COLO829 (cell line): ENCODE measurements around the gene SYCE3.

Source experiments
- DNase-seq: peaks from one replicate; pipeline ENCODE4 v3.0.0; 2012; ENCODE audit warnings: low spot score

SYCE3 gene

DNA sequence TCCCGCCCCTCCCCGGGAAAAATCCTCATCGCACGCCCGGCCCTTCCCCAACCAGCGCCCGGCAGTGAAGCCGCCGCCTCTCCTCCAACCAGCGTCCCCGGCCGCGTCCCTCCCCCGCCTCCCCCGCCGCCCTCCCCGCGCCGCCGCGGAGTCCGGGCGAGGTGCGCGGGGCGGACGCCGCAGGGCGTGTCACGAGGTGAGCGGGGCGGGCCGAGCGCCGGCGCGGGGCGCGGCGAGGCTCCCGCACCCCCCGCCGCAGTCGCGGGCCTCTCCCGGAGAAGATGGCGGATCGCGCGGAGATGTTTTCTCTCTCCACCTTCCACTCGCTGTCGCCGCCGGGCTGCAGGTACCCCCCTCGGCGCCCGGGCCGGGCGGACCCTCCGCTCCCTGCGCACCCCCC is 37.8 kb upstream of the SYCE3 start, which contains the start of gene MAPK8IP2:
Gene MAPK8IP2 (plus strand): TSS at position 256 of the 400 bp plus-strand sequence. CDS start 26 bp downstream, at position 282.
- DNase-seq, result no peak

DNA sequence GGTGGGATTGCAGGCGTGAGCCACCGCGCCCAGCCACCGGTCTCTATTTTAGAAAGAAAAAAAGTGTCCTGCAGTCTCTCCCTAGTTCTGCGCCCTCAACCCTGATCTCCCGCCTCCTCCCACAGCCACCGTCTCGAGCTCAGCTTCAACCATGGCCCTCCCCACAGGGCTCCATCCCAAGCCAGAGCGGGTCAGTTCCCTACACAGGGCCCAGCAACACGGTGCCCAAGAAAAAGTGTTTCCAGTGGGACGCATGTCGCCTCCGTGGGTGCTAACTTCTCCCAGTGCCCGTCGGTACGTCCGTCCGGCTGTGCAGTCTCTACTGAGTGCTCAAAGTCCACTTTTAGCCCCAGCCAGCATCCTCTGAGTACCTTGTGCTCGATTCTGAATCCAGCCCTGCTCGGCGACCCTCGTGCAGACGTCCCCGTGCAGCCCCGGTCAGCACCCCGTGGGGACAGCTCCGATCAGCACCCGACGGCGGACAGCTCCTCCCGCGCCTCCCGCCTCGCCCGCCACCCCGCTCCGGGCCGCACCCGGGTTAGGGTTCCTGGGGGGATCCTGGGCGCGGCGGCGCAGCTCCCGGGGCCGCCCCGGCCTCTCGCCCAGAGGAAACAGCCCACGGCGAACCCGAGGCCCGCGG is 37.2 kb upstream of the SYCE3 start:
- DNase-seq, result peak; percentile 79

DNA sequence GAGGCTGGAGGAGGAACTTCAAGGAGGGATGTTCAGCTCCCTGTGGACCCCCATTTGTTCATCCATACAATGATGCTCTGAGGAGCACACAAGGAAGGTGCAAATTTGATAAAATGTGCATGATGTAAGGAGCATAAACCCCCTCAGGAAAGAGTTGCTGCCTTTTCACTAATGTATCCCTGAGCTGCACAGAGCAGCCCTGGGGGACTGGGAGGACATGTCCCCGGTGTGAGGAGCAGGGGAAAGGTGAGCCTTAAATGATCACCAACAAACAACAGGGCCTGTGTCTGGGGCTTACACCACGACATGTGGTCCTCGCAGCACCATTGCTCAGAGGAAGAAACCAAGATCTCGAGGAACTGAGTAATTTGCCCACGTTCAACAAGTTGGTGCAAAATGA is 34.4 kb upstream of the SYCE3 start:
- no peak for DNase-seq

DNA sequence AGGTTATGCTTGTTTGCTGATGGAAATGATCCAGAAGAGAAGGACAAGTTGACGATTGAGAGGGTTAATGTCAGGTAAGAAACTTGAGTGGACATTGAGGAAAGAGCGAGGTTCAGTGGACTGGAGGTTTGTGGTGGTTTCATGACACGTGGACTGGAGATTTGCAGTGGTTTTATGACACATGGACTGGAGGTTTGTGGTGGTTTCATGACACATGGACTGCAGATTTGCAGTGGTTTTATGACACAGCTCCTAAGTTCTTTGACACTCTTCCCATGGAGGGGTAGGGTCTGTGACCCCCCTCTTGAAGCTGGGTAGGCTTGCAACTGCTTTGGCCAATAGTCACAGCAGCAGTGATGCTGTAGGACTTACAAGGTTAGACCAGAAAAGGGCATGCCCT is 32.5 kb upstream of the SYCE3 start:
- DNase-seq, result no peak

DNA sequence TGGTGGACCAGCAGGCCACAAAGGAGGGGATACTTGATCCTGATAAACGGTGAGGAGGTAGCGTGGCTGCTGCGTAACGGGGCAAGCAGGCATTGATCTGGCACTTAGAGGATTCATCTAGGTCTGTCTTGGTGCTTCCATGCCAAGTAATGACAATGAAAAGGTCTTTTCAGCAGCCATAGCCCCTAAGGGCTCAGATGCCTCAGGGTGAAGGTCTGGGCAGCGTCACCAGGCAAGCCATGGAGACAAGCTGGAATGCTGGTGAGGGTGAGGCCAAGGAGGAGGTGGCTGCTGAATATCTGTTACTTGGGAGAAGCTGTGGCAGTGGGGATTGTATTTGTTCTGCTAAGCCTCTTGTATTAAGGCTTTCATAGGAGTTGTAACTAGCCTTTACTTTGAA is 24.7 kb upstream of the SYCE3 start:
- no peak for DNase-seq

DNA sequence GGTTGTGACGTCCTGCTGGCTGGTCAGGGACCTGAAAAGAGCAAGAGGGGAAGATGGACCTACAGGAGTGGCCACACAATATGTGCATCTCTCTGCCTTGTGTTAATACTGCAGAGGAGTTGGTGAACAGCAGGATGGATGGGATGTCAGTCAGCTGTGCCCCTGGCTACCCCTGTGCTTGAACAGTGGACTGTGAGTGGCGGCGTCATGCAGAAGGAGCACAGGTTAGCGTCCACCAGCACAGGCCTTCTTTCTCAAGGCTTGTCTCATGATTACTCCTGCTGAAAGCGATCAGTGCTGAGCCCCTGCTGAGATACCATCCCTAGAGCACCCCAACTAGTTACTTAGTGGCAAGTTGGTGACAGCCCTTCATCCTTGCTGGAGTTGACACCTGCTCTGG is 23.7 kb upstream of the SYCE3 start:
- DNase-seq, result no peak

DNA sequence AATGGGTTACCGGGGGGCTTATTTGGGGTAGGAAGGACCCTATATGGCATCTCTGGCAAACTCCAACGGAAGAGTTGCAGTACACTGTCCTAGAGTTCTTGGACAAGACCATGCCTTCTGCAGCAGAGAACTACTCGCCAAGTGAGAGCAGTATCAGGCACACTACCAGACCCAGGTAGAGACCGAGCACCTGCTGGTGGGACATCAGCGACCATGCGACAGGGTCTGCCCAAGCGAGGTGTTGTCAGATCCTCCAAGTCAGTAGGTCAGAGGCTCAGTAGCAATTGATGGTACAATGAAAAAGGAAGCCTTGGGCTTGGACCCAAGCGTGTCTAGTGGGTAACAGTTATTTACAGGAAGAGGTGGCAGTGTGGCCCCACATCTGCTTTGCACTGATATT is 23.1 kb upstream of the SYCE3 start:
- DNase-seq, result no peak

DNA sequence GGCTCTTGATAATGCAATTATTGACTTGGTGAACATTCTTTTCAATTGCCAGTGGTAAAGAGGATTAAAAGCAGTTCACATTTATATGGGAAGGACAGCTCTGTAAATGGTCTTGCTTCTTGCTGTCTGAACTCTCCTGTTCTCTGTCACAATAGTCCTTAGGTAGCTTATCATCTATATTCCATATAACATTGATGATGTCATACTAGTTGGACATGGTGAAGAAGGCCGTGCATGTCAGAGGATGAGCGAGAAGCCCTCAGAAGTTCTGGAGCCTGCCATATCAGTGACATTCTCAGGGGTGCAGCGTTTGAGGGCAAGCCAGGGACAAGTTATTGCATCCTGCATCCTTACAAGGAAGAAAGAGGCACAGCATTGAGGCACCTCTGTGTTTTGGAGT is 22.5 kb upstream of the SYCE3 start:
- DNase-seq, result no peak

DNA sequence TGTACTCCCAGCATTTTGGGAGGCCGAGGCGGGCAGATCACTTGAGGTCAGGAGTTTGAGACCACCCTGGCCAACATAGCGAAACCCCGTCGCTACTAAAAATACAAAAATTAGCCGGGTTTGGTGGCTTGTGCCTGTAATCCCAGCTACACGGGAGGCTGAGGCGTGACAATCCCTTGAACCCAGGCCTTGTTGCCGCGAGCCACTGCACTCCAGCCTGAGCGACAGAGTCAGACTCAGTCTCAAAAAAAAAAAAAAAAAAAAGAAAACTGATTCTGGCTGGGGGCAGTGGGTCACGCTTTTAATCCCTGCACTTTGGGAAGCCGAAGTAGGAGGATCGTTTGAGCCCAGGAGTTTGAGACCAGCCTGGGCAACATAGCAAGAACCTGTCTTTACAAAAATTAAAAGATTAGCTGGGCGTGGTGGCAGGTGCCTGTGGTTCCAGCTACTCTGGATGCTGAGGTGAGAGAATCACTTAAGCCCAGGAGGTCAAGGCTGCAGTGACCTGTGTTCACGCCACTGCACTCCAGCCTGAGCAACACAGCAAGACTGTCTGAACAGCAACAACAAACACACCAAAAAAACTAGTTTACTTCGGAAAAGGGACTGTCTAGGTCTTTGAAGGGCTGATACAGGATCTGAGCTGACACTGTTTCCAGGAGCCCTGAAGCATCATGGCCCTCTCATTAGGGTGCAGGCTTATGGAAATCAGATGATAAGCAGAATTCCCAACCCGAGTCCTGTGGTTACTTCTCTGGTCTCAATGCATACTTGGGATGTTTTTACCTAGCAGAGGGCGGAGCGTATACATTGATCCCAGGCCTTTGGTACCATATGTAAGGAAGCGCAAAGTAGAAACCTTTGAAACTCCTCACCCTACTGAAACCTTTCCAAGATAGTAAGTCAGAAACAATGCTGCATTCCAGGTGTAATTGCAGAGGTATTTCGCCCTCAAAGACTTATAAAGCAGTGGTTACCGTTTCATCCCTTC is 21.7 kb upstream of the SYCE3 start:
- no peak for DNase-seq

DNA sequence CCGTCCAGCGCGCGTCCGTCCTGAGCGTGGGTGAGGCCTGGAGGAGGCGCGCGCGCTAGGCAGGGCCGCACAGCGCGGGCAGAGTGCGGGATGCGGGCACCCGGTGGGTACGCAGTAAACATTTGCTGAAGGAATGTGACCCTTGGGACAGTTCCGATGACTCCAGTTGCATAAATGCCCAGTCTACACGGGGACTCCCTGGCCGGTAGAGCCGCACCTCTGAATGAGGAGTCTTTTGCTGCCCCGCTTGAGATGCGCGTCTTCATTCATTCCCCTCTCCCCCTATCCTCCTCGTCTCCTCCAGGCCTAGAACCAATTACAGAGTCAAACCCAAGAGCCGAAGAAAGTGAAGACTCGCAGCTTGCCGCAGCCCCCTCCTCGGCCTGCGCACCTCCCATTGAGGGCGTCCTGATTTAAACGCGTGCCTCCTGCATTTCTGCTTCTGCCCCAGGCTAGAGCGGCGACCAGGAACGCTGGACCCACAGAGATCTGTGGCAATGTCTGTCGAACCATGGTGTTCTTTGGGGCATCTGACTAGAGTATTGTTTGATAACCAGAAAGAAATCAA is 20.7 kb upstream of the SYCE3 start:
- DNase-seq, result no peak

DNA sequence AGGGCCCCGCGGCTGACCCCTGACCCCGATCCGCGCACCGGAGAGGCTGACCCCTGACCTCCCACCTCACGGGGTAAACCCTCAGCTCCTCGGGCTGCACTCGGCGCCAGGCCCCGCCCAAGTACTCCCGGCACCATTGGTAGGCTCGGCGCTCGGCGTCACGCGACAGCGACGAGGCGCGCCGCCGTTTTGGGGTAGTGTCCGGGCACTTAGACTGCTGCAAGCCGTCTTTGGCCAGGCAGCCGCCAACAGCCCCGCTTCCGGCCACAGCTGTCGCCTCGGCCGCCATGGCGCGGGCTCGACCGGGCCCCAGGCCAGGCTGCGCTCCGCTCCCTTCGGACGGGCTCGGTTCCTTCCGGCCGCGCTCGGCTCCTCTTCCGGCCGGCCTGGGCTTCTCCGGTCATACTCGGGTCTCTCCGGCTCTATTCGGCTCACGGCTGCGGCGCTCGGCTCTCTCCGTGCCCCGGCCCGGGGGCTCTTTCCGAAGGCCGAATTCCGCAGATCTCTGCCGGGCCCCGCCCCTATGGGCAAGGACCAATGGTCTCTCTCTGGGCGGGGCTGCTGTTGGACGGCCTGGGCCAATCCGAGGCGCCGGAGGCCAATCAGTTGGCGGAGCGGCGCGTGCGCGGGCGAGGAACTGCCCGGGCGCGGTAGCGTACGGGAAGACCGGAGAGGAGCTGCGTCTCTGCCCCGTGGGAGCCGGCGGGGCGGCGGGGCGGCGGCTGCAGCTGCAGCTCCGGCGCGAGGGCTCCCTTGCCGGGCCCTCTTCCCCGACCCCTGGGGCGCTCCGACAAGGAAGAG is 20.0 kb upstream of the SYCE3 start, which contains the start of gene CHKB:
Gene CHKB (minus strand): TSS at position 357 of the 801 bp plus-strand sequence. CDS start 68 bp downstream, at position 289.
- peak; percentile 99 for DNase-seq

DNA sequence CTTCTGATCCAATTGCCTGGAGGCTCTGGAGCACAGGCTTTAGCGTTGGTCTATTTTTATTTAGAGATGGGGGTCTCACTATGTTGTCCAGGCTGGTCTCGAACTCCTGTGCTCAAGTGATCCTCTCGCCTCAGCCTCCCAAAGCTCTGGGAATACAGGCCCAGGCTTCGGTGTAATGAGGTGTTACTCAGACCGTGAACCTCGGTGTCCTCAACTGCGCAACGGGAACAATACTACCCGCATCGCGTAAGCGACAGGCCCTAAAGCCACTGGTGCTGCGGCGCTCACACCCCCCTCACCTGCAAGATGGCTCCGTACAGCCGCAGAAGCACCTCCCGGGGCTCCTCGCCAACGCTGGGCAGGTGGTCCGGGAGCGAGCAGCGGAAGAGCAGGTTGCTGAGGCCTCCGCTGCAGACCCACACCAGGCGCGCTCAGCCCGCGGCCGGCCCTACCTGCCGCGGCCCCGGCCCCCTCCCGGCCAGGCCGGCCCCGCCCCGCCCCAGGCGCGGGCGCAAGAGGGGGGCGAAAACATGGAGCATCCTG is 19.3 kb upstream of the SYCE3 start:
- no peak for DNase-seq

DNA sequence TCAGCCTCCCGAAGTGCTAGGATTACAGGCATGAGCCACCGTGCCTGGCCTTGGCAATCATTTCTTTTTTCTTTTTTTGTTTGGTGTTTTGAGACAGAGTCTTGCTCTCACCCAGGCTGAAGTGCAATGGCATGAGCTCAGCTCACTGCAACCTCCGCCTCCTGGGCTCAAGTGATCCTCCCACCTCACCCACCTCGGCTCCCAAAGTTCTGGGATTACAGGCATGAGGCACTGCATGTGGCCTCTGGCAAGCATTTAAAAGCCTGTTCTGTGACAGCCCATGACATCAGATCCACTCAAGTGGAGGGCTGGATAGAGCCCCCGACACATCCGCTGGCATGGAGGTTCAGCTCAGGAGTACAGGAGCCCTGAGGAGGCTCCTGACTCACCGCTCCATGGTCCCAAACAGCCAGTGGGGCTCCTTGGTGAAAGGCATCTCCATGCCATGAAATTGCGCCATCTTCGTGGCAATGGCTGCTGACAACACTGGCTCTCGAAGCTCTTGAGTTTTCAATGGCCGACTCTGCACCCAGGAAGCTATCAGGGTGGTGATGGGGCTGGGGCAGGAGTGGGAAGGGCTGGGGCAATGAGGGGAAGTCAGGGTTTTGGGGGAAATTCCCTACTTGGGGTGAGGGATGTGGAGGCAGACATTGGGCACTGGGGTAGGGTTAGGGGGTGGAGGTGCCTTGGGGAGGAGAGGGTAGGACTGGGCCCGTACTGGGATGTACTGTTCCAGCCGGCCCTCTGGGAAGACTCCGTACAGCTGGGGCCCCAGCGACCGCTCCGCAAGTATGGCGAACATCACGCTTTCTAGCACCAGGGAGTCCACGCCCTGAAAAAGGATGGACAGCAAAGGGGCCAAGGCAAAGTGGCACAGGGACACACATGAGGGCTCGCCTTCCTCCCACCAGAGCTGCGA is 18.6 kb upstream of the SYCE3 start:
- no peak for DNase-seq

DNA sequence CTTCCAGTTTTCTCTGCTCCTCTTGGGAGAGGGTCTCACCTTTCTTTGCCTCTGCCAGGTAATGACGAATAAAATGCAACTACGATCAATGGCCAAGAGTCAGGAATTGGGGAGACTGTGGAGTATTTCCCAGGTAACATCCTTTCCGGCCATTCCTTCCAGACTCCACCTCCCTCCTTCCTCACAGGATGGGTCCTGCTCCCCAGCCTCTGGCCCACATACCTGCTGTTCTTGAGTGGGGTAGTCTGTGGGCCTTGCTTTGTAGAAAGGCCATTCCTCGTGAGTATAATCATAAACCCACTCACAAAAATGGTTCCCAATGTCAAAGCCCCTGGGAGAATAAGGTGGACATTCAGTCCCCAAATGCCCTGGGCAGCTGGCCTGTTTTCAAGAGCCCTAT is 17.0 kb upstream of the SYCE3 start:
- no peak for DNase-seq

DNA sequence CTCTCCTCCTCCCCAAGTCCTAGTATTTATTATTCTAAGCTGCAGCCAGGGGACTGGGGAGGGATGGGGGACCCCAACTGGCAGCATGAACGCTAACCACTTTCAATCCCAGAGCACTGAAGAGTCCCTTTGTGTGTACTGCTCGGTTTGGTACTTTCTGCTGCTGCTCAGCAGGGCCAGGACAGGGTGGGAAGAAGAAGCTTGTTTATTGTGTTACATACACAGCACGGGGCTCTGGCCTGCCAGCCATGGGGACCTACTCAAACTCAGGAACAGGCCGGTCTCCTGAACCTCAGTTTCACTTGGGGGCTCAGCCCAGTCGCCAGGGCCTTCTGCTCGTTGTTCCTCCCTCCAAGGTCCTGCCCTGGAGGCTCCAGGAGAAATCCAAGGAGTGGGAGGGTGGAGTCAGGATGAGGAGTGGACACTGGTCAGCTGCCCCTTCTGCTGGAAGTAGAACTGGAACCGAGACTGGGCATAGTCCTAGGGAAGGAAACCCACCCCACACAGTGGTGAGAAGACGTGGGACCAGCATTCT is 16.1 kb upstream of the SYCE3 start:
- DNase-seq, result no peak

DNA sequence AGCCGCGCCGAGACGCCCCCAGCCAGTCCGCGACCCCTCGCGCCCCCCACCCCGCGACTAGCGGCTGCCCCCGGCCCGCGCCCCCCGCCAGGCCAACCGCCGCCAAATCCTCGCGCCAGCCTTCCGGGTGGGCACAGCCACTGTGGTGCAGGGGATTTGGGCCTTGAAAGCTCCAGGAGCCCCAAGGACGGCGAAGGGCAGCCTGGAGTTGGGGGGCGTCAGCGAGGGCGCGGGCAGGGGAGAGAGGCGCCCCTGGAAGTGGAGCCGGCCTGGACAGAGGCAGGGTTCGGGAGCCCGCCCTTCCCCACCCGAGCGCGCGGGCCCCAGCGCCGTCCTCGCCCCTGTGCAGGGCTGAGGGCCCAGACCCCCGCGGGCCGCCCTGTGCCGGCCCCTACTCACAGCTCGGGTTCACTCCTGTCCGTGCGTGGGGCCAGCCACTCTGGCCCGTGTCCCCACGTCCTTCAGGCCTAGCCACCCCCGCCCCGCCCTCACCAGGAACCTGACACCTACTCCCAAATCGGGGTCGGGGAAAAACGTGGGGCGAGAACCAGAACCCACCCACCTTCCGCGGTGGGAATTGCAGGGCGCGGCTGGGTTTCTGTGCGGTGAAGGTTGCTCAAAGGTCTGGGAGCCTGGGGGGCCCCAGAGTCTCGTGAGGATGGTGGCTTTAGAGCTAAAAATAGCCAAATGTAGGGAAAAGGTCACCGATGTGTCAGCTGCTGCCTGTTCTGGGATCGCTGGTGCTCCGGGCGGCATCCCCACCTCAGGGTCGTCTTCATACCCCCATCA is 15.5 kb upstream of the SYCE3 start, which contains the start of gene CPT1B:
Gene CPT1B (minus strand): TSS at position 441 of the 789 bp plus-strand sequence. CDS start 512 bp downstream, outside the sequence.
- no peak for DNase-seq

DNA sequence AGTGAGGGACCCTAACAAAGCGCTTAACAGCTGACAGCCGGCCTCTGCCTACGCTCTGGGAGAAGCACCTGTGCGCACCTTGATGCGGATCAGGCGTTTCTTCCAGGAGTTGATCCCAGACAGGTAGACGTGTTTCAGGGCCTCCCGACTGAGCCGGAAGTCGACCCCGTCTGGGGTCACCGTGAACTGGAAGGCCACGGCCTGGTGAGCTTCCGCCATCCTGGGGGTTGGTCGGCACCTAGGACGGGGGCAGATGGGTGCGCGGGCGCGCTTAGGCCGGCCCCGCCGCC is 14.9 kb upstream of the SYCE3 start:
- DNase-seq, result no peak

DNA sequence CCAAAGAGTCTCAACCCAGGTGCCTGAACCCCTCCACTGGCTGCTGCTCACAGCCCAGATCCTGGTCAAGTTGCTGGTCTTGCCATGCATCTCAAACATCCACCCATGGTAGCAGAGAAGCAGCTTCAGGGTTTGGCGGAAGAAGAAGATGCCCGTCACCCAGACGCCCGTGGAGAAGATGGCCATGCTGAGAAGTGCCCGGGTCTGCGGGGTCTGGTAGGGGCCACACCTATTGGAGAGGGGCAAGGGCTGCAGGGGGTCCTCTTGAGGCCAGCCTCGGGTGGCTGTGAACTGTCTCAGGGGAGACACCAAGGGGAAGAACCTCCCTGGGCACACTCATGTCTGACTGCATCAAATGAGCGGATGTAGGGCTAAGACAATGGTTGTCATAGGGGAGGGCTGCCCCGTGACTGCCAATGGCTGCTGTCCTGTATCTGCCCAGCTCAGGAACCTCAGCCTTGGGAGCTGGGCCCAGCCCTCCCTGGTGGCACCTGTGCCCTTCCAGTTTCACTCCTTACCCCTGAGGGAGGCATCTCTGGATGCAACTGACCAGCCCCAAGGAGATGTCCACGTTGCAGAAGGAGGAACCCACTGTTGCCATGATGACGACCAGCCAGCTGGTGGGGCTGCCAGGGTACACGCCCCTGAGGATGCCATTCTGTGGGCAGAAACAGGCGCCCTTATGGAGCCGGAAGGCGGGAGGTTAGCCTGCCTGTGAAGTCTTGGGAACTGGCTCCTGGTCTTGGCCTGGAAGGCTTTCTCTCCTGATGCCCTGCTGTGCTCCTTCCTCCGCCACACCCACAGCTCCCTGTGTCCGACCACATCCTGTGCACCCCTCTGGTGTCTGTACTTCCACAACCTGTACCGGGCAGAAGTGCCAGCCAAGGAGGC is 14.3 kb upstream of the SYCE3 start:
- no peak for DNase-seq

DNA sequence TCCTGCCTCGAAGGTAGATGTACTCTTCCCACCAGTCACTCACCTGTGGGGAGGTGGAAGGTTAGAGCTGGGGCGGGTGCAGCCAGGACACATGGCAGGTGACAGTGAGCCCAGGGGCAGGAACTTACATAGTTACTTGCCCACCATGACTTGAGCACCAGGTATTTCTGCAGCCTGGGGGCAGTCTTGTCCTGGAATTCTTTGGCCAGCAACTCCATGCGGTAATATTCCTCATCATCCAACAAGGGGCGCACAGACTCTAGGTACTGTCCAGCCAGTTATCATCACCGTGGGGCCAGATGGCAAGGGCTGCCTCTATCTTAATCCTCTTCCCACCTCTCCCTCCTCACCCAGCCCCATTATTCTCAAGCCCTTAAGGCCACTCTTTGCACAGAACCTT is 13.4 kb upstream of the SYCE3 start:
- DNase-seq, result no peak
